GM21526 (cell line): Measurements from ENCODE around the gene DUOX2.
"Not testable (repeated sequence)": the region's sequence is repeated elsewhere in the genome, so short reads cannot be mapped to it uniquely, and the experiment has no call there.

Experiments used
- ATAC-seq: cut with Tn5 transposase; IDR thresholded peaks from one replicate; pipeline ENCODE4 v1.9.1; 2021; ENCODE audit warnings: moderate library complexity; ENCODE audit not compliant: unreplicated experiment, low FRiP score

The DUOX2 gene

DNA sequence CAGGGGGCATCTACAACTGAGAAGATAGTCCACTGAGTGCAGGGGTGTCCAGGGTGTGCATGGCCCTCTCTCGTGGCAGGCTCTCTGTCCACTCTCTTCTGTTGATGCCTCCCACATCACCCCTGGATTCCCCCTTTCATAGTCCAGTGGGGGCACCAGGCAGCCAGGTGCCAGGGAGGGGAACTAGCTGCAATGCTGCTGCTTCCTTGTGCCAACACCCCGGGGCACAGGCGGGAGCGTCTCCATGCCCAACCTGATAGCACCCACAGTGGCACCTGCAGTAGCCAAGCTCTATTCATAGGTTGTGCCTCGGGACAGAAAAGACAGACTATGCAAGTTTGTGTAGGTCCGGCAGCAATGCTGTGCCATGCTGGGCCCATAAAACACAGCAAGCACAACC, 11.7 kb downstream of the DUOX2 start:
- ATAC-seq = no peak

DNA sequence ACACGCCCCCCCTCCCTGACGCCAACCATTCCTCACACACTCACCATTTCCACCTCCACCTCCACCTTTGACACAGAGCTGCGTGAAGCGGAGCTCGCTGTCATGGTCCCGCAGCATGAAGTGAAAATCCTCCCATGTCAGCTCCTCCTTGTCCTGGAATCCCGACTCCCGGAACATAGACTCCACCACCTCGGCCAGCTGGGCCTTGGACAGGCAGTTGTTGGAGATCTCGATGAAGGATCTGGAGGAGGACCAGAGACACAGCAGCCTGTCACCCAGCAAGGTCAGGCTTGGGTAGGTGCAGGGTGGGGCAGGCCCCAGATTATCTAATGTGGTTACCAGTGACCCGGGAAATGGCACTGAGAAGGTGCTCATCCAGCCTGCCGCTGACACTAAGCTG, 12.2 kb downstream of the DUOX2 start:
- ATAC-seq = no peak

DNA sequence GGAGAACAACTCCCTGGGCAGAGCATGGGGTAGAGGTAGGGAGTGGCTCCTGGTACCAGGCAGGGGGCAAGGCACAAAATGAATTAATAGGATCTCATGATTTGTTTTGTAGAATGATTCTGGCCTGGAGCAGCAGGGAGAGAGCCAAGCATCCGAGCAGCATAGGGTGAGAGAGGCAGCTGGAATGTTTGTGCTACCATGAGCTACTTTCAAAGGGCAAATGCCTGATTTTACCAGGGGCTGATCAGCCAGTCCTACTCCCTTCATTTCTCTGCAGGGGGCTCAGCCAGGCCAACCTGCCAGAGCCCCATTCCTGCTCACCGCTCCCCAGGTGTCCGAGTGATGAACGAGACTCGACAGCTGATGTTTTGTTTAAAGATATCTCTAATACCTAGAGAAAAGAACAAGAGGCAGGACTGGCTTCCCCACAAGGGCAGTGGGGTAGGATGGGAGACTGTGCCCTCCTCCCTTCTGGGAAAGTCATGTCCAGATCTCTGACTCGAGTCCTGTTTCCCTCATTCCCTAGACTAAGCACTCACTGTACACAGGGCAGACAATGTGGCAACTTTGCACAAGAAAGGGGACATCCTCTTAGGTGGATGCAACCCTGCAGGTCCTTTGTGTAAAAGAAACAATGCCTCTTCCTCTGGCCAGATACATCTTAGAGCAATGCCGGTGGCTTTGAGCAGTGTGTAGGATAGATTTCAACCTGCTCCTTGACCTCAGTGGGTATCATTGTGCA, 12.9 kb downstream of the DUOX2 start:
- ATAC-seq = no peak

DNA sequence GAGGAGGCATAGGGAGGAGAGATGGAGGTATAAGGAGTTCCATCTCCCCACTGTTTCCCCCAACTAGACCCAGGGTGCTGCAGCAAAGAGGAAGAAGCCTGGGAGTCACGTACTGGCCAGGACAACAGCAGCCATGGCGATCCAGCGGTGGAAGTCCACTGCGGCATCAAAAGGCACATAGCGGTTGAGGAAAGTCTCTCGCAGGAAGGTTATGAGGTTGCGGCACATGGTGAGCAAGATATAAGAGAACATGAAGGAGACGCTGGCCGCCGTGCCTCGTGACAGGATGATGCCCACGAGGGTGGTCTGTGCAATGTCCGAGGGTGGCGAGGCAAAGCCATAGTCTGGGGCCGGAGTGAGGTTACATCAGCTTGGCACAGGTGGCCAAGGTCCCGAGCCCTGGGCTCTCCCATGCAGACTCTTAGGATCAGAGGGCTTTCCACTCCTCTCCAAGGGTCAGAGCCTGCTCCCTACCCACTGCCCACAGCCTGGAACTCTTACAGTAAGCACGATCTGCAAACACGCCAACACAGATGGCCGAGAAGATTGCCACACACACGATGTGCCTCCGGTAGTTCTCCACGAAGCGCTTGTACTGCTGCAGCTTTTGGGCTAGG, 14.3 kb downstream of the DUOX2 start:
- ATAC-seq = no peak

DNA sequence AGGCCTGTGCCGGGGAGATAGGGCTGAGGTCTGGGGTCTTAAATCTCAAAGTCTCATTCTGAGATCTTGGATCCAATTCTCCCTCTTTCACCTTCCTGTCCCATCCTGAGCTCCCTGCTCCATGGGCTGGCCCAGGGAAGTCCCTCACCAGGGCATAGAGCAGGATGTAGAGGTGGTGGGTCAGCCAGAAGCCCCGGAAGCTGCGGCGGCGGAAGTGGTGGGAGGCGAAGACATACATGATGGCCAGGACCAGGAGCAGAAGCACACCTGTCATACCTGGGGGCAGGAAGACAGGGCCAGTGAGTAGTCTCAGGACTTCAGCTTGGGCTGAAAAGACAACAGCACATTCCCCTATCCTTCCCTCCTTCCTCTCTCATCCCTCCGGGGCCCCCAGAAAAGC, 16.5 kb downstream of the DUOX2 start:
- ATAC-seq = no peak

DNA sequence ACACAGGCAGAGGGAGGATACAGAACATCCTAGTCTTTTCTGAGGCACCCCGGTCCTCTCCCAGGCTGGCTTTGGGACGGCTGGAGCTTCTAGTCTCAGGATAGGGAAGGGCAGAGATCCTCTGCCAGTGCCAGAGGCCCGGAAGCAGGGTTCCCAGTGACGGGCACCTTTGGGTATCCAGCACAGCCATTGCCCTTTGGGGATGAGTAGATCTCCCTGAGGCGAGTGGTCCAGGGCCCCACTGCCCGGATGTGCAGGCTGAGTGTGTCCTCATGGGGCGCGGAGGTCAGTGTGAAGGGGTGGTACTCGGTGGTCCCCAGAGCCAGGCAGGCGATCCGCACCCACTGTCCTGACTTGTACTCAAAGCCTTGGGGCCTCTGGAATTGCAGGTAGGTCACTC, 18.3 kb downstream of the DUOX2 start:
- ATAC-seq = no peak

DNA sequence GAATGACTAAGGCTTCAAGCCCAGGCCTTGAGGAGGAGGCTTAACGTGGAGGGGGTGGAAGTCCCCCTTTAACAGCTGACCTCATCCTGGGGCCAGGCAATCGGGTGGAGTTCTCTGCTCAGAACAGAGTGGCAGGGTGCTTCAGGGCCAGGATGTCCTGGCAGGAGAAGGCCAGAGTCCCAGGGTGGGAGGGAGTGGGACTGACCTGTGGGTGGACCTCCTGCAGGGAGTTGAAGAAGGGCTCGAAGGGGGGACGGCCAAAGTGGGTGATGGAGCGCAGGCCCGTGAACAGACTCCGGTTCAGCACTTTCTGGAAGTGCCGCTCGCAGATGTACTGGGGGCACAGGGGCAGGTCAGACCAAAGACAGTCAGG, 19.6 kb downstream of the DUOX2 start:
- no peak for ATAC-seq

DNA sequence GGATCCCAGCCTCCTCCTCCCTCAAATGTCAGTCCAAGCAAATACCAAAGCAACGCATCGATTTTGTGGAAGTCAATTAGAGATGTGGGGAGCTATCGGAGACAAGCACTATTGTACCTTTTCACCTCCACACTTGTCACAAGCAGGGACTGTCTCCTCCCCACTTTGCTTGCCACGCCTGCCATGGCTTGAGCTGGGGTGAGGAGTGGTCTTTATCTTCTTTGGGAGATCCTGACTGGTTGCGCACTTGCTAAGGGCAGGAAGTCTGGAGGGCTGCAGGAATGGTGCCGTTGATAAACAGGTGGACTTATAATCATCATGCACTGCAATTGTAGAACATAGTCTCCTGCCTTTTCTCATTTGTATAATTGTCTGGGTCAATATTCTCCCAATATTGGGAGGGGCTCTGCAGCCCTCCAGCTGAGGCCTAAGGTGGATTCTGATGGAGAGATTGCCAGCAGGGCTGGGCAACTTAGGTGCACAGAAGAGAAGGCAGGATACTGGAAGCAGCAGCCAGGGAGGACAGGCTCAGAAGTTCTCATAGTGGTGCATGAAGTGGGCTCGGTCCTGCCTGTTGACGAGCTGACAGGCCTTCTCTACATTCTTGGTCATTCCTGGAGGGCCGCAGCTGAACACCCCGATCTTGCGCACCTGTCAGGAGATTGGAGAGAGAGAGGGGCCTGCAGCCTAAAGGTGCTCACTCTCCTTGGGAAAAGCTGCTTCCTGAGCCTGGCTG, 20.2 kb downstream of the DUOX2 start:
- ATAC-seq = no peak

DNA sequence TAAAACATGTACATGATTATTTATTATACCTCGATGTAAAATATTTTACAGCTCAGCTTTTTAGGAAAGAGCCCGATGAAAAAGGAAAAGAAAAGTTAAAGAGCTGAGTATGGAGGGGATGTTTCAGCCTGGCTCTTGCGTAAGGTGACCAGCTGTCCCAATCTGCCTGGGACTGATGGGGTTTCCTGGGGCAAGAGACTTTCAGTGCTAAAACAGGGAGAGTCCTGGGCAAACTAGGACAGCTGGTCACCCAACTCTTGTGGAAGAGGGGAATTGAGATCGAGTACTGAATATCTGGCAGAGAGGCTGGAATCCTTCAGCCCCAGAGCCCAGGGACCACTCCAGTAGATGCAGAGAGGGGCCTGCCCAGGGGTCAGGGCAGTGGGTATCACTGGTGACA, 21.0 kb downstream of the DUOX2 start:
- ATAC-seq = no peak

DNA sequence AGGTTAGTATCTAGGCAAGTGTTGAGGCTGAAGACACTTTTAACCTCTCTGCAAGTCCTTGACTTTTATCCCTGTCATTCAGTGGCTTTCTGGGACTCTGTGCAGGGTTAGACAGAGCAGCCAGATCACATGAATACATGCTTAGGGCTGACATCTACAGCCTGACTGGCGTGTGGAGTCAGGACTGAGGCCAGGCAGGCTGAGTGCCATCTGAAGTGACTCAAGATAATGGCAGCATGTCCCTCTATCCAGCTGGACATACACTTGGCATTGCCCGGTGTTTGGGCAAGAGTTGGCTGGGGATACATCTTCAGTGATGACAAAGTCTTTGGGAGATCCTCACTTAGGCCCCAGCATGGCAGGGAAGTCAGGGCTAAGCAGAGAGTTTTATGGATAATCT, 22.4 kb downstream of the DUOX2 start:
- no peak for ATAC-seq

DNA sequence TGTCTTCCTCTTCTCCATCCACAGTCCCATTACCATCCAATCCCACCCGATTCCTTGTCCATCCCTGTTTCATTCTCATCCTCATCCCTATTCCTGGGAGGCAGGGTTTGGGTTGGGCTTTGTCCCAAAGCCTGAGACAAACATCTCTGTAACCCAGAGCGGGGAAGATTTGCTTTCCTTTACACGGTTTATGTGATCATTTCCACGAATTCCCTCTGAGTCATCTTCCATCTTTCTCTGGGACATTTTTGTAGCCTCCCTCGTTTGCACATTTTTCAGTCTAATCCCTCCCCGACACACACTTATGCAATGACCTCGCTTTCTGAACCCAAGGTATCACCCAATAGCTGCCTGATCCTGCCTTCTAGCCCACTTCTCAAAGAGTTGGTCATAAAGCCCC, 22.8 kb downstream of the DUOX2 start:
- ATAC-seq = no peak

DNA sequence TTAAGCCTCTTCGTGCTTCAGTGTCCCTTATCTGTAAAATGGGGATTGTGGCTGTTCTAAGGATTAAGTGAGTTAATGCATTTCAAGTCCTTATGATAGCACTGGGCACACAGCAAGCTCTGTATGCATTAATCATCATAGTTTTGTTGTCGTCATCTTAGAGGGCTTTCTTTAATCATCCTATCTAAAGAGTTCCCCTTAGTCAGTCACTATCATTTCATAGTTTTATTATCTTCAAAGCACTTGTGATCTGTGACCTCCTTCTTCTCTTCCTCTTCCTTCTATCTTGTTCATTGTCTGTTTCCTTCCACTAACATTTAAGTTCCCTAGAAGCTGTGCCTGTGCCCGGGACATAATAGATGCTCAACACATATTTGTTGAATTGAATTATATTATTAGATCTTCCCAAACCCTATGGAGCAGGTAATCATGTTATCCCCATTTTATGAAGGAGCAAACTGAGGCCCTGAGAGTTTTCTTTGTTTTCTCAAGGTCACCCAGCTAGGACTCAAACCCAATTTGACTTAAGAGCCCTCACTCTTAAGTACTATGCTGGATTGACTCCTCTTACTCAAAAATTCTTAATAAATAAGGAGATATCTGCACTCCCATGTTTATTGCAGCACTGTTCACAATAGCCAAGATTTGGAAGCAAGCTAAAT, 24.1 kb downstream of the DUOX2 start:
- ATAC-seq = no peak

DNA sequence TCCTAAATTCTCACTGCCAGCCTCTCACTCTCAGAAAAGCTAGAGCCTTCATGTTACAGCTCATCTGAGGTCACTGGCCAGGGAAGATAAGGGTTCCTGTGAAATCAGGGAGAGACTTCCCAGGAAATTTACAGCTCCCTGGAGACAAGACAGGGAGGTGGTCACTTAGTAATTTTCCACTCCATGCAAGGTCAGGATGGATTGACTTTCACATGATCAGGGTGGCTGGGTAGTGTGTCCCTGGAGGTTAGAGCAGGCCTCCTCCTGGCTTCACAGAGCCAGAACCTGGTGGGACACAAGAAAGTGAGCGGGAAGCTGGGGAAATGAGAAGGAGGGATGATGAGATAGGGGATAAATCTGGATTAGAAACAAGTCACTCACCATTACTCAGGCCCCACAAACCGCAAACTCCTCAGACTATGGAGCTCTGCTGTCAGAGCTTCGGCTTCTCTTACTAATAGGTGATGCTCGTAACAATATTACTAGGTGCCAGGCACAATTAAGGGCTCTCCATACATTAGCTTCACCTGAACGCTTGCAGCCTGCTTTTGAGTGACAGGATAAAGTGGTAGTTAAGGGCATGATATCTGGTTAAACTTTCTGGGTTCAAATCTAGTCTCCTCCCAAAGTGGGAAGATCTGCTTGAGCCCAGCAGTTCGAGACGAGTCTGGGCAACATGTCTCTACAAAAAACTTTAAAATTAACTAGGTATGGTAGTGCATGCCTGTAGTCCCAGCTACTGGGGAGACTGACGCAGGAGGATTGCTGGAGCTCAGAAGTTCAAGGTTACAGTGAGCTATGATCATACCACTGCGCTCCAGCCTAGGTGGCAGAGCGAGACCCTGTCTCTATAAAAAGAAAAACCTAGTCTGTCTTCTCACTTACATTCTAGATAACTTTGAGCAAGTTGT, 24.9 kb downstream of the DUOX2 start:
- no peak for ATAC-seq

DNA sequence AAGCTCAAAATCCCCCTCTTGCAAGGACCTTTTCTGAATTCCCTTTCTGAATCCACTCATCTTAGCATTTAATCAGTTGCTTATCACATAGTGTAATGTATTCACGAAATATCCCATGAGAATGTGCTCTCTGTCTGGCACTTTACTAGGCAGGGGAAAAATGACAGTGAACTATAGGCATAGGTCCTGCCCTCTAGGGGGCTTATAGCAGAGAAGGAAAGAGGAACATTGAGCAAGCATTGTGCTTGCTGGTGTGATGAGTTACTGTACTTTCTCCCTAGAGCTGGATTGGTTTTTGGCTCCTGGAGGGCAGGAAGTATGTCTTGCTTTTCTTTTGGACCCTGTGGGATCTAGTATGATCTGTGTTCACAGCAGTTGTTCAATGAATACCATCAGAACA, 26.5 kb downstream of the DUOX2 start:
- ATAC-seq = no peak

DNA sequence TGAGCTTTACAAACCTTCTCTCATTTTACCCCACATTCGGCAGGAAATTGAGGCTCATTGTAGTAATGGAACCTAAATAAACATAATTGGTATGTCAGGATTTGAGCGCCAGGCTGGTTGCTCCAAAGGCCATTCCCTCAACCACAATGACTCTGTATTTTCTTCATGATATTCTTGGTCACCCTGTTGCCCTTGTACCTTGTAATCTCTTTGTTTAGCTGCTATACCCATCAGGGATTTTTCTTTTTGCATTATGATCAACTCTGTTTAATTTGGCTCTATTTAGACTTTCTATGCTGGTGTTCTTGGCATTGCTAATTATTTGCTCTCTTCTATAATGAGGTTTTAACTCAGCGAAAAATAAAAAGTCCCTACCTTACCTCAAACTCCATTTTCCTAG, 29.8 kb downstream of the DUOX2 start:
- no peak for ATAC-seq

DNA sequence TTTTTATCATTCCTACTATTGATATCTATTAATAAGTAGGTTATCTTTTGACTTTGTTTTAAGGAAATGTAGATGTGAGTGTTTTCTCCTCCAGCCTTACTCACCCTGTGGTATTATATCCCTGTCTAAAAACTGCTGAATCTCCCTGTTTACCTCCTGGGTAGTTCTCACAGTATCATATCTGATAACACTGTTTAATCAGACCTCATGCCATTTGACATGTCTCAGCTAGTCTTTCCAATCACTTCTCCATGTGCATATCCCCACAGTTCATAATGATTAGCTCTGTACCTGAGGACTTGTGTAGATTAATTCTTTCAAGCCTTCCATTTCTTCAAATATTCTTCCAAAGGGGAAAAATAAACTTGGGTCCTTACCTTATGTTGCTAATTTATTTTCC, 30.7 kb downstream of the DUOX2 start:
- ATAC-seq = no peak

DNA sequence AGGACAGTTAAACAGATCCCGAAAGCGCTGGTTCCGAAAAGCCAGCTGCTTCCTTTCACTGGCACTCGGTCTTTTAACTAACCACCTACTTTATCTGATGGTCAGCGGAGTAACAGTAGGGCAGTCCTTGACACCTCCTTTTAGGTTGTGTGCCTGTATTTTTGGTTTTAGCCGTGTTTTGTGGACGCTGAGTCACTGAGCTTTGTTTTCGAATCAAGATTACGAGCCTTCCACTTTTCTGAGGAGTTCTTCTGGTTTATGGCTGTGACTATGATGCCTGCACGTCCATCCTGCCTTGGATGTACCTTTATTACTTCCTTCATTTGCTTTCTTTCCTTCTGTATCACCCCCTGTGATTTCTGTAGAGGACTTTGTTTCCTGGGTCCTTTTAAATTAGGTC, 31.6 kb downstream of the DUOX2 start:
- ATAC-seq = not testable (repeated sequence)

DNA sequence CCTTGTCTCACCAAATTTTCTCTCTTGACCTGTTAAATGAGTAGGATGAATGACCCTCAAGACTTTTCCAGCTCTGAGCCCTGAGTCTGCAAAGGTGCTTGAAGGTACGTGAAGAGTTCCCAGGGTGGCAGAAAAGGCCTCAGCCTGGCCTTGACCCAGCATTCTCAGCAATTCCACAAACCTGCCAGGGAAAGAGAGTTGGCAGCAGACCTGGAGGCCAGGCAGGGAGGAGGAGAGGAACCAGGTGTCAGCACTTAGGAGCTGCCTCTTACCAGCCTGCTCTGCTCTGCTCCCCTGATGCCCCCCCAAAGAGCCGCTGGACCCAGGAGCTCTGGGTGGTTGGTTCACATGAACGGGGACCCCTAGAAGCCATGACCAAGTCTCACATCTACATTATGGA, 33.4 kb downstream of the DUOX2 start:
- ATAC-seq = not testable (repeated sequence)

DNA sequence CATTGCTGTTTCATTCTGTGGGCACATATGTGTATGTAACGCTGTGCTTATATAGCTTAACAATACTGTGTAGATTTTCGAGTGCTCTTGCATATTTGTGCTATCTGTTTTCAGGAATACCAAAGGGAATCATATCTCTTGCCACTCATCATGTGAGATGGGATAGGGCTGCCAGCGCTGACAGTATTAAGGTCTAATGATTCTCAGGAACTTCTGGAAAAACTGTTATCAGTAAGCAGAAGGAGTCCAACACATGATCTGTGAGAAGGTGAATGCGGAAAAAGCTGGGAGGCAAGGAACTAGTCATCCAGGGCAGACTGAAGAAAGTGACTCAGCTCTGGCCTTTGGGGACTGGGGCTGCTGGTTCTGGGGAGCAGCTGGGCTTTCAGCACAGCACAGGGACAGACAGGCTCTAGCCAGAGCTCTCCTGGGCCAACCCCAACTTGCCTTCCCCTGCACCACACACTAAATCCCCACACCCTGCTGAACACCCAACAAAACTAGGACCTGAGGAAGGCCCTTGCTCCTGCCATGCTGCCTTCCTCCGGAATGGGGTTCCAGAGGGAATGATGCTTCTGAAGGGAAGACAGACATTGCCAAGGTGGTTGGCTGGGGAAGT, 34.2 kb downstream of the DUOX2 start:
- ATAC-seq = not testable (repeated sequence)

DNA sequence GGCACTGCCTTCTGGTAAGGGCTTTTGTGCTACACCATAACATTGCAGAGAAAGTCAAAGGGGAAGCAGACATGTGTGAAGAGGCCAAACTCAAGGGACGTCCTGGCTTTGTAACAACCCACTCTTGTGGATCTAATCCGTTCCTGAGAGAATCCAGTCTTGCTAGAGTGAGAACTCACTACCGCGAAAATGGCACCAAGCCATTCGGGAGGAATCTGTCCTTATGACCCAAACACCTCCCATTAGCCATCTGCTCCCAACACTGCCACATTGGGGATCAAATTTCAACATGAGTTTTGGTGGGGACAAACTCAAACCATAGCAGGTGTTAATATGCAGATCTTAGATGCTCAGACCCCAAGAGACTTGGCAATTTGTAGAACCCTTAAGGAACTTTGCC, 34.8 kb downstream of the DUOX2 start:
- not testable (repeated sequence) for ATAC-seq
